Cardiac fibroblast (primary cell): ENCODE measurements around the gene SLC9A5.

Experiments used
- DNase-seq, 2 donors: peaks; one replicate each; pipeline versions ENCODE4 v3.0.0 to v3.0.0-alpha.2; 2010; ENCODE audit warnings: low read depth in 2 of 2
- H3K4me3 ChIP-seq, 2 donors: replicated peaks in 1 of 2; 1 replicate in 1 of 2; 2 replicates in 1 of 2; pipeline ENCODE4 v1.5.1; 2011; ENCODE audit warnings: low read depth in 2 of 2, low read length in 2 of 2, mild to moderate bottlenecking in 2 of 2, moderate library complexity in 1 of 2
- CTCF ChIP-seq: IDR thresholded peaks from one replicate; pipeline ENCODE4 v1.5.1; 2011; ENCODE audit warnings: low read depth, mild to moderate bottlenecking, low read length, inconsistent platforms

SLC9A5 gene

GRCh38 chr16:67311607-67312488 lies 63.1 kb downstream of the SLC9A5 start:
- no peak for TF ChIP-seq CTCF
- no peak overlapping the region for H3K4me3 ChIP-seq
- DNase-seq: peak; percentile 97 to 100

- DNase-seq: peak; percentile 10 to 40
- TF ChIP-seq CTCF: no peak
- no peak overlapping the region for H3K4me3 ChIP-seq
Measured at GRCh38 chr16:67312719-67313118, 63.9 kb downstream of the SLC9A5 start.

- H3K4me3 ChIP-seq: no peak overlapping the region
- TF ChIP-seq CTCF: no peak
- DNase-seq: no peak
Measured at GRCh38 chr16:67317853-67318252, 69.1 kb downstream of the SLC9A5 start.
